ENCODE results near the gene IFFO2. TPM values are rescaled to one million over a fixed set of nuclear protein-coding genes. Genes with fewer than 3 reads are reported as not detected.
A peak's percentile ranks its signal among the peaks of the same experiment; 100 is the strongest.

Gene IFFO2
- polyA plus RNA-seq, 1 of the 3 experiments (the other 2 are of a cell fraction): 10.5 TPM

DNA sequence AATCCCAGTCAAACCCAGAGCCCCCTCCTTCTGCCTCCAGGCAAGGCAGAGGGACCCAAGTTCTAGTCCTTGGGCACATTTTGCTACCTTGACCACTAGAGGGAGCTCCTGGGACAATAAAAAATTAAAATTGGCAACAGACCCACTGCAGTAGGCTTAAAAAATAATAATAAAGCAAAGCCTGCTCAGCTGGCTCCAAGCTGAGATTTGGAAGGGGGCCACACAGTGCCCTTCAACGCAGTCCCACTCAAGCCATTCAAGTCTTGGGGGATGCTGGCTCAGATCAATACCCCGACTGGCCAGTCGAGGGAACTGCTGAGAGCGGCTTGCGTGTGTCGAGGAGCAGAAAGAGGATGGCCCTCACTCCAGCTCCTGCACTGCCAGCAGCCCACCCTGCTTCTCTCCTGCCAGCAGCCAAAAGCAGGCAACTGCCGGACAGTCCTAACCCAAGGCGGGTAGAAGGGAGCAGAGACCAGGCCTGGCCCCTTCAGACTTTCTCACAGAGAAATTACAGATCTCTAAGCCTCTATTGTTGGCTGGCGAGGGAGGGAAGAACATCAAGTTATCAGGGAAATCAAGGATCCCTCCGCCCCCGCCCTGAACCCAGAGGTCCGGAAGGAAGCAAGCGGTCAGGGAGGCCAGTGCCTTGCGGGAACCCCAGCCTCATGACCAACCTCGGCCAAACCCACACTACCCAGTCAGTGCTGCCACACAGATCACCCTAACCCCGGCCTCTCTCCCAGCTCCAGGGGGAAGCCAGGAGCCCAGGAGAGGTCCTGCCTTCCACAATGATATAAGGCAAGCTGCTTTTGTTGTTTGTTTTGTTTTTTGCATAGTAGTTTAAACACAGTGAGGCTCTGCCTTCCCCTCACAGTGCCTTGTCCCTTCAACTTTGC is 49.2 kb downstream of the IFFO2 start:
- no peaks in the 10 kb centered on the region for H3K9me2 ChIP-seq
- no peaks in the 10 kb centered on the region for H3K27me3 ChIP-seq (ENCODE audit: insufficient read depth)
- POLR2A ChIA-PET: no interaction called here
- peak; percentile 72 for DNase-seq
- H3K36me3 ChIP-seq (replicated peaks in 1 of 2; ENCODE audit: control insufficient read depth in 1 of 2, insufficient read depth in 2 of 2, low read length in 1 of 2): peaks cover 0 to 2% of the 10 kb centered on the region in 2 experiments
- peaks cover 6% of the 10 kb centered on the region for H3F3A ChIP-seq (replicated peaks; ENCODE audit: insufficient read depth)
- H3K4me1 ChIP-seq (ENCODE audit: control insufficient read depth in 1 of 2, insufficient read depth in 2 of 2, low read depth in 1 of 2, low read length in 1 of 2): peaks cover 3 to 8% of the 10 kb centered on the region in 2 experiments; a peak in 2 of 4 replicates
- peak overlapping the region in 1 of 2 experiments; percentile 57; a peak in 1 of 4 replicates for H3K4me3 ChIP-seq (ENCODE audit: low read depth in 2 of 2, low read length in 1 of 2)
- no peak overlapping the region for H3K27ac ChIP-seq (ENCODE audit: low read depth in 2 of 2, low read length in 1 of 2)
- no peak overlapping the region for H2AFZ ChIP-seq (ENCODE audit: low read depth)
- H3K79me2 ChIP-seq (ENCODE audit: insufficient read depth): no peaks in the 10 kb centered on the region
- CTCF ChIA-PET: interaction anchor here (0.5 to 11.2 kb wide), 68 partner anchors 8 to 866 kb away, joined by 3 to 149 read pairs (median 4); partner anchors contain the start of gene IFFO2
- no peak overlapping the region for H3K4me2 ChIP-seq
- no peaks in the 10 kb centered on the region for H3K9me3 ChIP-seq
- H3K9ac ChIP-seq: no peak overlapping the region
- H4K20me1 ChIP-seq (ENCODE audit: insufficient read depth): no peaks in the 10 kb centered on the region
- WGBS (ENCODE audit: low lambda C conversion rate): 75% methylated on average over 16 of the region's 16 CpGs
- TF ChIP-seq SIN3A (IDR thresholded peaks at IDR 0.05; ENCODE audit: borderline replicate concordance, low read depth, low read length) (no peak), SMC3 (IDR thresholded peaks at IDR 0.05; ENCODE audit: low read depth, low read length) (peak; percentile 44), POLR2AphosphoS5 (IDR thresholded peaks at IDR 0.05; ENCODE audit: low read depth, low read length) (no peak), FOSL2 (IDR thresholded peaks at IDR 0.05; ENCODE audit: borderline replicate concordance, low read depth) (no peak), FOXM1 (IDR thresholded peaks at IDR 0.05; ENCODE audit: low read depth) (no peak), GABPA (IDR thresholded peaks at IDR 0.05; ENCODE audit: low read depth) (no peak), NRF1 (IDR thresholded peaks at IDR 0.05; ENCODE audit: low read depth, low read length) (no peak), MXI1 (IDR thresholded peaks at IDR 0.05; ENCODE audit: low read depth, low read length) (no peak), JUND (IDR thresholded peaks at IDR 0.05) (no peak), RAD21 (IDR thresholded peaks at IDR 0.05; ENCODE audit: low read length) (peak; percentile 68), YY1 (IDR thresholded peaks at IDR 0.05; ENCODE audit: low read depth) (no peak), TEAD4 (IDR thresholded peaks at IDR 0.05; ENCODE audit: borderline replicate concordance, insufficient read depth) (no peak), MEF2A (IDR thresholded peaks at IDR 0.05; ENCODE audit: borderline replicate concordance, low read depth) (no peak), TCF12 (IDR thresholded peaks at IDR 0.05) (no peak), RFX5 (IDR thresholded peaks at IDR 0.05; ENCODE audit: low read length) (no peak)
- TF ChIP-seq, protein P1, sequence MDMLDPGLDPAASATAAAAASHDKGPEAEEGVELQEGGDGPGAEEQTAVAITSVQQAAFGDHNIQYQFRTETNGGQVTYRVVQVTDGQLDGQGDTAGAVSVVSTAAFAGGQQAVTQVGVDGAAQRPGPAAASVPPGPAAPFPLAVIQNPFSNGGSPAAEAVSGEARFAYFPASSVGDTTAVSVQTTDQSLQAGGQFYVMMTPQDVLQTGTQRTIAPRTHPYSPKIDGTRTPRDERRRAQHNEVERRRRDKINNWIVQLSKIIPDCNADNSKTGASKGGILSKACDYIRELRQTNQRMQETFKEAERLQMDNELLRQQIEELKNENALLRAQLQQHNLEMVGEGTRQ (IDR thresholded peaks at IDR 0.05; ENCODE audit: borderline replicate concordance, low read depth, low read length): no peak
- TF ChIP-seq, protein P2, sequence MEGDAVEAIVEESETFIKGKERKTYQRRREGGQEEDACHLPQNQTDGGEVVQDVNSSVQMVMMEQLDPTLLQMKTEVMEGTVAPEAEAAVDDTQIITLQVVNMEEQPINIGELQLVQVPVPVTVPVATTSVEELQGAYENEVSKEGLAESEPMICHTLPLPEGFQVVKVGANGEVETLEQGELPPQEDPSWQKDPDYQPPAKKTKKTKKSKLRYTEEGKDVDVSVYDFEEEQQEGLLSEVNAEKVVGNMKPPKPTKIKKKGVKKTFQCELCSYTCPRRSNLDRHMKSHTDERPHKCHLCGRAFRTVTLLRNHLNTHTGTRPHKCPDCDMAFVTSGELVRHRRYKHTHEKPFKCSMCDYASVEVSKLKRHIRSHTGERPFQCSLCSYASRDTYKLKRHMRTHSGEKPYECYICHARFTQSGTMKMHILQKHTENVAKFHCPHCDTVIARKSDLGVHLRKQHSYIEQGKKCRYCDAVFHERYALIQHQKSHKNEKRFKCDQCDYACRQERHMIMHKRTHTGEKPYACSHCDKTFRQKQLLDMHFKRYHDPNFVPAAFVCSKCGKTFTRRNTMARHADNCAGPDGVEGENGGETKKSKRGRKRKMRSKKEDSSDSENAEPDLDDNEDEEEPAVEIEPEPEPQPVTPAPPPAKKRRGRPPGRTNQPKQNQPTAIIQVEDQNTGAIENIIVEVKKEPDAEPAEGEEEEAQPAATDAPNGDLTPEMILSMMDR (IDR thresholded peaks at IDR 0.05): peak; percentile 97
- TF ChIP-seq, protein P3, sequence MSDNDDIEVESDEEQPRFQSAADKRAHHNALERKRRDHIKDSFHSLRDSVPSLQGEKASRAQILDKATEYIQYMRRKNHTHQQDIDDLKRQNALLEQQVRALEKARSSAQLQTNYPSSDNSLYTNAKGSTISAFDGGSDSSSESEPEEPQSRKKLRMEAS (IDR thresholded peaks at IDR 0.05; ENCODE audit: low read depth): no peak
- TF ChIP-seq, protein P4, sequence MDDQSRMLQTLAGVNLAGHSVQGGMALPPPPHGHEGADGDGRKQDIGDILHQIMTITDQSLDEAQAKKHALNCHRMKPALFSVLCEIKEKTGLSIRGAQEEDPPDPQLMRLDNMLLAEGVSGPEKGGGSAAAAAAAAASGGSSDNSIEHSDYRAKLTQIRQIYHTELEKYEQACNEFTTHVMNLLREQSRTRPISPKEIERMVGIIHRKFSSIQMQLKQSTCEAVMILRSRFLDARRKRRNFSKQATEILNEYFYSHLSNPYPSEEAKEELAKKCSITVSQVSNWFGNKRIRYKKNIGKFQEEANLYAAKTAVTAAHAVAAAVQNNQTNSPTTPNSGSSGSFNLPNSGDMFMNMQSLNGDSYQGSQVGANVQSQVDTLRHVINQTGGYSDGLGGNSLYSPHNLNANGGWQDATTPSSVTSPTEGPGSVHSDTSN (IDR thresholded peaks at IDR 0.05): no peak
- TF ChIP-seq, protein P5, sequence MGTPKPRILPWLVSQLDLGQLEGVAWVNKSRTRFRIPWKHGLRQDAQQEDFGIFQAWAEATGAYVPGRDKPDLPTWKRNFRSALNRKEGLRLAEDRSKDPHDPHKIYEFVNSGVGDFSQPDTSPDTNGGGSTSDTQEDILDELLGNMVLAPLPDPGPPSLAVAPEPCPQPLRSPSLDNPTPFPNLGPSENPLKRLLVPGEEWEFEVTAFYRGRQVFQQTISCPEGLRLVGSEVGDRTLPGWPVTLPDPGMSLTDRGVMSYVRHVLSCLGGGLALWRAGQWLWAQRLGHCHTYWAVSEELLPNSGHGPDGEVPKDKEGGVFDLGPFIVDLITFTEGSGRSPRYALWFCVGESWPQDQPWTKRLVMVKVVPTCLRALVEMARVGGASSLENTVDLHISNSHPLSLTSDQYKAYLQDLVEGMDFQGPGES (IDR thresholded peaks at IDR 0.05; ENCODE audit: low read depth, low read length): no peak
- TF ChIP-seq, protein P6, sequence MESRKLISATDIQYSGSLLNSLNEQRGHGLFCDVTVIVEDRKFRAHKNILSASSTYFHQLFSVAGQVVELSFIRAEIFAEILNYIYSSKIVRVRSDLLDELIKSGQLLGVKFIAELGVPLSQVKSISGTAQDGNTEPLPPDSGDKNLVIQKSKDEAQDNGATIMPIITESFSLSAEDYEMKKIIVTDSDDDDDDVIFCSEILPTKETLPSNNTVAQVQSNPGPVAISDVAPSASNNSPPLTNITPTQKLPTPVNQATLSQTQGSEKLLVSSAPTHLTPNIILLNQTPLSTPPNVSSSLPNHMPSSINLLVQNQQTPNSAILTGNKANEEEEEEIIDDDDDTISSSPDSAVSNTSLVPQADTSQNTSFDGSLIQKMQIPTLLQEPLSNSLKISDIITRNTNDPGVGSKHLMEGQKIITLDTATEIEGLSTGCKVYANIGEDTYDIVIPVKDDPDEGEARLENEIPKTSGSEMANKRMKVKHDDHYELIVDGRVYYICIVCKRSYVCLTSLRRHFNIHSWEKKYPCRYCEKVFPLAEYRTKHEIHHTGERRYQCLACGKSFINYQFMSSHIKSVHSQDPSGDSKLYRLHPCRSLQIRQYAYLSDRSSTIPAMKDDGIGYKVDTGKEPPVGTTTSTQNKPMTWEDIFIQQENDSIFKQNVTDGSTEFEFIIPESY (IDR thresholded peaks at IDR 0.05; ENCODE audit: borderline replicate concordance, low read depth): no peak
- TF ChIP-seq, protein P7, sequence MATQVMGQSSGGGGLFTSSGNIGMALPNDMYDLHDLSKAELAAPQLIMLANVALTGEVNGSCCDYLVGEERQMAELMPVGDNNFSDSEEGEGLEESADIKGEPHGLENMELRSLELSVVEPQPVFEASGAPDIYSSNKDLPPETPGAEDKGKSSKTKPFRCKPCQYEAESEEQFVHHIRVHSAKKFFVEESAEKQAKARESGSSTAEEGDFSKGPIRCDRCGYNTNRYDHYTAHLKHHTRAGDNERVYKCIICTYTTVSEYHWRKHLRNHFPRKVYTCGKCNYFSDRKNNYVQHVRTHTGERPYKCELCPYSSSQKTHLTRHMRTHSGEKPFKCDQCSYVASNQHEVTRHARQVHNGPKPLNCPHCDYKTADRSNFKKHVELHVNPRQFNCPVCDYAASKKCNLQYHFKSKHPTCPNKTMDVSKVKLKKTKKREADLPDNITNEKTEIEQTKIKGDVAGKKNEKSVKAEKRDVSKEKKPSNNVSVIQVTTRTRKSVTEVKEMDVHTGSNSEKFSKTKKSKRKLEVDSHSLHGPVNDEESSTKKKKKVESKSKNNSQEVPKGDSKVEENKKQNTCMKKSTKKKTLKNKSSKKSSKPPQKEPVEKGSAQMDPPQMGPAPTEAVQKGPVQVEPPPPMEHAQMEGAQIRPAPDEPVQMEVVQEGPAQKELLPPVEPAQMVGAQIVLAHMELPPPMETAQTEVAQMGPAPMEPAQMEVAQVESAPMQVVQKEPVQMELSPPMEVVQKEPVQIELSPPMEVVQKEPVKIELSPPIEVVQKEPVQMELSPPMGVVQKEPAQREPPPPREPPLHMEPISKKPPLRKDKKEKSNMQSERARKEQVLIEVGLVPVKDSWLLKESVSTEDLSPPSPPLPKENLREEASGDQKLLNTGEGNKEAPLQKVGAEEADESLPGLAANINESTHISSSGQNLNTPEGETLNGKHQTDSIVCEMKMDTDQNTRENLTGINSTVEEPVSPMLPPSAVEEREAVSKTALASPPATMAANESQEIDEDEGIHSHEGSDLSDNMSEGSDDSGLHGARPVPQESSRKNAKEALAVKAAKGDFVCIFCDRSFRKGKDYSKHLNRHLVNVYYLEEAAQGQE (IDR thresholded peaks at IDR 0.05; ENCODE audit: low read depth, low read length): no peak

Data from SK-N-SH (cell line).